ENCODE results near the gene NUDT14.

- TF ChIP-seq CTCF (IDR thresholded peaks at IDR 0.05): no peak
- no peak for TF ChIP-seq POLR2A (IDR thresholded peaks at IDR 0.05)
Measured at GRCh38 chr14:105146181-105146975, 34.7 kb downstream of the NUDT14 start.

Data from esophagus squamous epithelium (tissue), 4 donors.